Mesodermal cell (in vitro differentiated cells): ENCODE measurements around the gene TRIM50.
"Not testable (repeated sequence)": the region's sequence is repeated elsewhere in the genome, so short reads cannot be mapped to it uniquely, and the experiment has no call there.

Experiments used
- H3K27ac ChIP-seq: 2 replicates; pipeline ENCODE4 v1.7.0; 2013; ENCODE audit warnings: mild to moderate bottlenecking, low read depth, low read length, moderate library complexity; ENCODE audit not compliant: severe bottlenecking
- H3K36me3 ChIP-seq: 2 replicates; pipeline ENCODE4 v1.7.1; 2013; ENCODE audit warnings: mild to moderate bottlenecking, low read length, moderate library complexity; ENCODE audit not compliant: control insufficient read depth, insufficient read depth
- H3K4me1 ChIP-seq: one replicate; pipeline ENCODE4 v1.7.1; 2013; ENCODE audit warnings: mild to moderate bottlenecking, low read length; ENCODE audit not compliant: insufficient read depth, control insufficient read depth, poor library complexity, severe bottlenecking
- H3K4me3 ChIP-seq: 2 replicates; pipeline ENCODE4 v1.7.0; 2013; ENCODE audit warnings: low read length, control low read depth, mild to moderate bottlenecking; ENCODE audit not compliant: insufficient read depth, poor library complexity, severe bottlenecking; ENCODE audit errors: extremely low read depth
- H3K9me3 ChIP-seq: 2 replicates; pipeline ENCODE4 v1.7.1; 2013; ENCODE audit warnings: mild to moderate bottlenecking, low read length, moderate library complexity; ENCODE audit not compliant: control insufficient read depth
- WGBS, 2 experiments: methylation state at CpG; one replicate each; pipeline ENCODE4 v1.1.5; 2013; ENCODE audit warnings: missing lambda C conversion rate in 2 of 2; ENCODE audit not compliant: insufficient coverage in 2 of 2; 5-methylcytosine and 5-hydroxymethylcytosine counted together

The TRIM50 gene

DNA sequence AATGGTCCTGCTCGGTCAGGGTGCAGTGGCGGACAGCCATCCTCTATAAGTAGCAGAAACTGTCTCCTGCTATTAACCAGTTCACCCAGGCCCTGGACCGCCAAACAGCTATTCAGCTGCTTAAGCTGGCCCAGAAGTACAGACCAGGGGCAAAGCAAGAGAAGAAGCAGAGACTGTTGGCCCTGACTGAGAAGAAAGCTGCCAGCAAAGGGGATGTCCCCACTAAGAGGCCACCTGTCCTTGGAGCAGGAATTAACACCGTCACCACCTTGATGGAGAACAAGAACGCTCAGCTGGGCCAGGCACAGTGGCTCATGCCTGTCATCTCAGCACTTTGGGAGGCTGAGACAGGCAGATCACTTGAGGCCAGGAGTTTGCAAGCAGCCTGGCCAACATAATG, 13.6 kb downstream of the TRIM50 start:
- no peaks in the 10 kb centered on the region for H3K9me3 ChIP-seq
- no peaks in the 10 kb centered on the region for H3K4me1 ChIP-seq
- no peak overlapping the region for H3K27ac ChIP-seq
- 84 to 97% methylated on average over 4 to 5 of the region's 5 CpGs for WGBS, 2 experiments
- no peaks in the 10 kb centered on the region for H3K36me3 ChIP-seq
- no peak overlapping the region for H3K4me3 ChIP-seq

DNA sequence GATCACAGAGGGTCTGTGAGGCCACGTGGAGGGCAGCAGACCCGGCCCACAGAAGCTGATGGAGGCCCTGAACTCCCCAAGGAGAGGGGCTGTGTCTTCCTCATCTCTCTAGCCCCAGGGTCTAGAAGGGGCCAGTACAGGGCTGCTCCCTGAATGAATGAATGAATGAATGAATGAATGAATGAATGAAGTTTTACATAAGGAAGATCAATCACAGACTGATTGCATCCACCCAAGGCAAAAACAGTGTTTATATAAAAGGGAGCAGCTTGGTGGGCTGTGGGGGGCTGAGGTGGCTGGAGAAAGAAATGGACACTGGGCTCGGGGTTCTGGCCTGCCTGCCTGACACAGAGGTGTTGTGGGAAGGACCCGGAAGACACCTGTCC, 14.4 kb downstream of the TRIM50 start:
- Histone ChIP-seq H3K9me3 (no peaks in the 10 kb centered on the region), H3K4me1 (no peaks in the 10 kb centered on the region), H3K36me3 (no peaks in the 10 kb centered on the region), H3K4me3 (no peak overlapping the region), H3K27ac (no peak overlapping the region)
- 79 to 92% methylated on average over 2 of the region's 4 CpGs for WGBS, 2 experiments

DNA sequence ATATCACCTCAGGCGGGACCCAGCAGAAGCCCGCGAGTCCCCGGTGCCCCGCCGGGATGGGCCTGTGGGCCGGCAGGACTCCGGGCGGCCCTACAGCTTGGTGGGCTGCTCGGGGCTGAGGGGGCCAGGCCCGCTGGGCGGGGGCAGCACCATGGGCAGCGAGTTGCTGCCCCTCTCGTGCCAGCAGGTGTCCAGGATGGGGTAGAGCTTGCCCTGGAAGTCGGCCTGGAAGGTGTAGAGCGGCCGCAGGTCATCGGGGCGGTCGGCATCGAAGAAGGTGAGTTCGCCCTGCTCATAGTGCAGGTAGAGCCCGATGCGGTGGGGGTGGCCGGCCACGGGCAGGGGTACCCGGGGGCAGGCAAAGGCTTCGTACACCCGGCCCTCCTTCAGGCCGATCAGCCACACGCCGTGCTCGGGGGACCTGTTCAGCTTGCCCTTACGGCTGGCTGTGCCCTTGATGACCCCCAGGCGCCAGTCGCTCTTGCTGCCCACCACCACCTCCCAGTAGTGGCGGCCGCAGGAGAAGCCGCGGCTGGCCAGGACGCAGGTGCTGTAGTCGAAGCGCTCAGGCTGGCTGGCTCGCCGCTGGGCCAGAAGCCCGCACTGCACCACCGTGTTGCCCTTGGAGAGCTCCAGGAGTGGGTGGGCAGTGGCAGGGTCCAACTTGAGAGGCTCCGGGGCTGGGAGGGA, 14.9 kb downstream of the TRIM50 start:
- WGBS, 2 experiments: 94 to 96% methylated on average over 36 to 41 of the region's 48 CpGs
- Histone ChIP-seq H3K4me1 (peaks cover under 1% of the 10 kb centered on the region), H3K36me3 (no peaks in the 10 kb centered on the region), H3K9me3 (no peaks in the 10 kb centered on the region), H3K4me3 (no peak overlapping the region), H3K27ac (no peak overlapping the region)

DNA sequence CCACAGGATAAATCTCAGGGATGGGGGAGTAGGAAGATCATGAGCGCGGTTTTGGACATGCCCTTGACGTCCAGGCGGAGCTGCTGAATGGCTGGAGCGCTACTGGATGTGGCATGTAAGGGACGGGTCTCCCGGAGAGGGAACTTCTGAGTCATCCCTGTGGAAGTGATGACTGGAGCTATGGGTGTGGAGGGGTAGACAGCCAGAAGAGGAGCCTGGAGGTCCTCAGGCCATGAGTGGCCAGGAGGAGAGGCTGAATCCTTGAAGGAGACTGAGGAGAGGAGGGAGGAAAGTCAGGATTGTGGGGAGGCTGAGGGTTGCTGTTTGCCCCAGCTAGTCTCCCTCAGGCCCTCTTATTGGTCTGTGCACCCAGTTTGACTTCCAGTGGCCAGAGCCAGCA, 16.5 kb downstream of the TRIM50 start:
- not testable (repeated sequence) for H3K27ac ChIP-seq, H3K4me1 ChIP-seq, H3K9me3 ChIP-seq, H3K4me3 ChIP-seq, H3K36me3 ChIP-seq
- WGBS, 2 experiments: 86 to 90% methylated on average over 4 to 5 of the region's 7 CpGs

DNA sequence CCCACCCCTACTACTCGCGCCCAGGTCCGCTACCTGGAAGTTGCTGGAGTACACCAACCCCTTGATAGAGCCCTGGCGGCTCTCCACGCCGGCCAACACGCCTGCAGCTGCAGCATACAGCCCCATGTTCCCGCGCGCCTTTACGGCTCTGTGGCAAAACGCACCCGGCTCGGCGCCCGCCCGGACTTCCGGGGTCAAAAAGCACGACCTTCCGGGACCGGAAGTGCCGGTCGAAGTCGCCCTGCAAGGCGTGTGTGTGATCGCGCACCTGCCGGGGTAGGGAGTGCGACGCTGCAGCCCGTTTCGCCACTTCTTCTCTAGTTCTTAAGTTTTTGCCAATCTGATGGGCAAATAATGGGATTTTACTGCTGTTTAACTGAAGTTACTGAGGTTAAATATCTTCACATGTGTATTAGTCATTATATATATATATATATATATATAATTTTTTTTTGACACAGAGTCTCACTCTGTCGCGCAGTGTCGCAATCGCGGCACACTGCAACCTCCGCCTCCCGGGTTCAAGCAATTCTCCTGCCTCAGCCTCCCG, 19.1 kb downstream of the TRIM50 start, which contains the start of gene NSUN5:
TSS of gene NSUN5 (minus strand) at position 162 of the 550 bp plus-strand sequence. CDS start at position 126, 36 bp downstream.
- Histone ChIP-seq H3K36me3 (peaks cover 26% of the 10 kb centered on the region), H3K9me3 (no peaks in the 10 kb centered on the region), H3K4me1 (peaks cover 3% of the 10 kb centered on the region), H3K4me3 (peak within 1 kb of the TSS; percentile 79), H3K27ac (no peak within 1 kb of the TSS)
- WGBS, 2 experiments: 1 to 5% methylated on average over 24 to 32 of the region's 40 CpGs

DNA sequence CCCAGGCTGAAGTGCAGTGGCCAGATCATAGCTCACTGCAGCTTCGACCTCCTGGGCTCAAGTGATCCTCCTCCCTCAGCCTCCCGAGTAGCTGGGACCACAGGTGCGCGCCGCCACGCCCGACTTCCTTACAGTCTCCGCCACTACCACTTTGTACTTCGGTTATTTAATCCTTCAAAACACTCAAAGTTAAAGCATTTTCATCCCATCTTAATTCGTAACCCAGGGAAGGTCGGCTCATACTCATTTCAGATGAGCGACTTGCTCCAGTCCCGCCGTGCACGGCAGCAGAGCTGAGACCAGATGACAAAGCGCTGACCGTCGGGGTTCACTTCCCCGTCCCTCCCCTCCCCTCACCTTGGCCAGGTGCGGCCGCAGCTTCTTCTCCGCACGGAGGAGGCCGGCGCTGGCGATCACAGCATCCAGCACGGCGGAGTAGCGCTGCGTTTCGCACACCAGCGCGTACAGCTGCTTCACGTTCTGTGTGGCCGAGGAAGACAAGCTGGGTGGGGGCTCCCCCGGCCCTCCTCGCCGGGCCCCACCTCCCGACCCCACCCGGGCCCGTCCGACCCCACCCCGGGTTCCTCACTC, 19.7 kb downstream of the TRIM50 start:
- peak overlapping the region; percentile 79 for H3K4me3 ChIP-seq
- 10 to 15% methylated on average over 22 to 24 of the region's 43 CpGs for WGBS, 2 experiments
- H3K27ac ChIP-seq: no peak overlapping the region
- H3K9me3 ChIP-seq: no peaks in the 10 kb centered on the region
- H3K36me3 ChIP-seq: peaks cover 31% of the 10 kb centered on the region
- H3K4me1 ChIP-seq: peaks cover 3% of the 10 kb centered on the region

DNA sequence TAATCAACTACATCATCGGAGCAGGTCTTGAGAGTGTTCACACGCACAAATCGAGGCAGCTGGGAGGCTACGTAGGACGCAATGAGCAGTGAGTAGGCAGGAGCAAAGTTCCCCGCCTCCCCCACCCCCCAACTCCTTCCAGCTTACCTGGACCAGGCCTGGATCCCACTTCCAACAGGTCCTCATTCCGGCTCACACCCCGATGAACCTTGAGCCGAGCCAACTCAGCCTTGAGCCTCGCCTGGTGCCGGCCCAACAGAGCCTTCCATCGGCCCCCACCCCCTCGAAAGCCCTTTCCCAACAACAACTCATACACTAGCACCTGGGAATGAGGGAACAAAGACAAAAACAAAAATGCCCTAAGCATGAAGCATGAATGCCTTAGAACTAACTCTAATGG, 20.4 kb downstream of the TRIM50 start:
- WGBS, 2 experiments: 95 to 96% methylated on average over 8 to 12 of the region's 13 CpGs

DNA sequence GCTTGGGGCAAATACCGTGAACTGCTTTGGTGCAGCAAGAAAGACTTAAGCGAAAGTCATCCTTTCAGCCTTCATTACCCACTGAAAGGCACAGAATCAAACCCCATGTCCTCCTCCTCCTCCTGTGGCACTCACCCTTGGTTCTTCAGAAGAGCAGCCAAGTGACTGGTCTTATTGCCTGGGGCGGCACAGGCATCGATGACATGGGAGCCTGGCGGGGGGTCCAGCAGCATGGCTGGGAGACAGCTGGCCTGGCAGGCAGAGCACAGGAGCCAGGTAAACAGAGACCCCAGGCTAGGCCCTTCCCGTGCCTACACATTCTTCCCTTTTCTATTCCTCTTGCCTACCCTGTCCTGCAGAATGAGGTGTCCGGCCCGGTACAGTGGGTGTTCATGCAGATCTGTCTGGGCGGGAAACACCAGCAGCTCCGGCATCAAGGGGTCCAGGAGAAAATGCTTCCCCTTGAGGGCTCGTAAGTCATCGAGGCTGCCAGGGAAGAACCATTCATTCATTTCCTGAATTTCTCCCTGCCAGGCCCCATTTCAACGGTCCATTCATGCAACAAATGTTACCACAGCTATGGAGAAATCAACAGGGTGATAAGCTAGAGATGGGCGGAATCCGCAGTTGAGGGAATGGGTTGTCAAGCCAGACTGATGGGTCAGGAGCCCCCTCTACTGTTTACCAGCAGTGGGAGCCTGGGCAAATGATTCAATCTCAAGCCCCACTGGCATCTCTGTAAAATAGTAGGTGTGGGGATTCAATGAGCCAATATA, 23.1 kb downstream of the TRIM50 start:
- not testable (repeated sequence) for H3K4me1 ChIP-seq, H3K4me3 ChIP-seq, H3K27ac ChIP-seq, H3K9me3 ChIP-seq
- 100% methylated on average over 3 of the region's 15 CpGs; no CpG with 5 or more reads in 1 of the 2 experiments for WGBS, 2 experiments
- peaks cover 31% of the 10 kb centered on the region for H3K36me3 ChIP-seq

More for the DNA sequence above, 20.4 kb downstream of the TRIM50 start:
- peaks cover 3% of the 10 kb centered on the region for H3K4me1 ChIP-seq
- peak overlapping the region; percentile 79 for H3K4me3 ChIP-seq
- no peak overlapping the region for H3K27ac ChIP-seq
- peaks cover 31% of the 10 kb centered on the region for H3K36me3 ChIP-seq
- H3K9me3 ChIP-seq: no peaks in the 10 kb centered on the region

DNA sequence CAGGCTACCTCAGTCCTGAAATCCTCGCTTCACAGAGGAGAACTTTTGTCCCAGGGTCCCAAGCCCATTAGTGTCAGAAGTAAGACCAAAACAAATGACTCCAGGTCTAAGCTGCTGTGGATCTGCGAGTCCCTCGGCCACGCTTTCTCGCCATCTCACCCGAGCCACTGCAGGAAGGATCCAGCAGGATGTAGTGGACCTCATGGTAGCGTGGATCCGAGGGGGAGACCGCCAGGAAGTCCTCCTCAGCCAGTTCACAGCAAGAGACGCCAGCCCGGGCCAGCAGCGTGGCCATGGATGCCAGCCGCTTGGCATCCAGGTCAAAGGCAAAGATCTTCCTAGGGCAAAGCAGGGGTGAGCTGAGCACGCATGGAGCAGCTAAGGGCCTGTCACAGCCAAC, 23.8 kb downstream of the TRIM50 start:
- Histone ChIP-seq H3K4me1 (peaks cover 3% of the 10 kb centered on the region), H3K27ac (no peak overlapping the region), H3K9me3 (no peaks in the 10 kb centered on the region), H3K36me3 (peaks cover 31% of the 10 kb centered on the region), H3K4me3 (no peak overlapping the region)
- 98 to 99% methylated on average over 14 of the region's 14 CpGs for WGBS, 2 experiments

DNA sequence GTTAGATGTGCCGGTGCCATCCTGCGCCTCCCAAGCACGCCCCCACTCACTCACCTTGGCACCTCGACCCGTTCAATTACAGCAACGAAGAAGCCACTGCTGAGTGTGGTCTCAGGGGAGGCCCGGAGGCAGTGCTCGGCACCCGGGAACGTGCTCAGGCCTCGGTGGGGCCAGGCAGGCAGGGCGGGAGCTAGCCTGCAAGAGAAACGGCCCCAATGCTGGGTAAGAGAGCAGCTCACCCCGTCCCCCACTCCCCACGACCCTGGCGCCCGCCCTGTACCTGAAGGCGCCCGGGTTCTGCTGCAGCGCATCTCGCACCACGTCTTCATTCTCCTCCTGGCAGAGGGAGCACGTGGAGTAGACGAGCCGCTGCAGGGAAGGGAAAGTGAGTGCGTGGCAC, 24.3 kb downstream of the TRIM50 start:
- H3K36me3 ChIP-seq: peaks cover 31% of the 10 kb centered on the region
- no peaks in the 10 kb centered on the region for H3K9me3 ChIP-seq
- H3K4me3 ChIP-seq: no peak overlapping the region
- H3K27ac ChIP-seq: no peak overlapping the region
- H3K4me1 ChIP-seq: peaks cover 3% of the 10 kb centered on the region
- 94 to 96% methylated on average over 23 of the region's 26 CpGs for WGBS, 2 experiments
